ENCODE data around the gene PHACTR1.

DNA sequence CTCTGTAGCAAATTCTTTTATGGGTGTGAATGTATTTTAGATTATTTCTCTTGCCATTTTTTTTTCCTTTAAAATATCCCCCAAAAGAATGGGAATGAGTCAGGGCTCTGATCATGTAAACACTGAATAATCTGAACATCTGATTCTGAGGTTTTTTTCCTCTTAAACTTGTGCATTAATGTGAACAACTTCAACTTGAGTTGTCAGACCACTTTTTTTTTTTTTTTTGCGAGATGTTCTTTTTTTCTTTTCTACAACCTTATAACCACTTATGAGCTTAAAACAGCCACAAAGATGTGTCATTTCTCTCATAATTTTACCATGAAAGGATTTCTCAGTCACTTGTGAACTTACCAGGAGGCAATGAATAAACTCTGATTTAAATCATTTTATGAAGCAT is 526.5 kb downstream of the PHACTR1 start:
- TF ChIP-seq POLR2A (IDR thresholded peaks at IDR 0.05; ENCODE audit: low read depth, low read length), result no peak
- no peak for TF ChIP-seq POLR2AphosphoS5 (IDR thresholded peaks at IDR 0.05; ENCODE audit: low read depth, low read length)
- no peak for TF ChIP-seq TAF1 (IDR thresholded peaks at IDR 0.05; ENCODE audit: low read depth, low read length)
- no peak for TF ChIP-seq PAX5 (IDR thresholded peaks at IDR 0.05; ENCODE audit: insufficient read depth, low read length, severe bottlenecking)
- no peak for TF ChIP-seq SPI1 (IDR thresholded peaks at IDR 0.05; ENCODE audit: low read depth, low read length)

Measured in GM12891 (cell line).